Endothelial cell of umbilical vein (primary cell): ENCODE data around the gene ATPAF1. TPM values are rescaled to one million over a fixed set of nuclear protein-coding genes. Genes with fewer than 3 reads are reported as not detected.

ENCODE experiments used
- BruUV-seq: library from RNA; stranded (reverse); fragments of 400-500 nt; replicated peaks from 2 replicates; lab custom pipeline; 2021; lab: Mats Ljungman, UMichigan
- CTCF ChIA-PET: fragments of 300-600, 350-600 bp; sonication (Branson Sonifier 250); formaldehyde crosslinking; loops from one replicate; lab custom pipeline; 2021; ENCODE audit warnings: antibody characterized with exemption, inconsistent platforms; lab: Charles Lee
- POLR2A ChIA-PET: fragments of 300-600, 350-600 bp; sonication (Branson Sonifier 250); formaldehyde crosslinking; loops from one replicate; lab custom pipeline; 2021; ENCODE audit warnings: antibody characterized with exemption, inconsistent platforms; lab: Charles Lee
- DNase-seq: peaks from one replicate; pipeline ENCODE4 v3.0.0-alpha.2; 2011; ENCODE audit warnings: low read depth, low spot score
- FAIRE-seq: peaks from 2 replicates; lab custom pipeline; 2011; peaks lifted over from hg19 to GRCh38; lab: Jason Lieb, UNC
- H2AFZ ChIP-seq: 2 replicates; pipeline ENCODE4 v1.6.0; 2012; ENCODE audit warnings: low read depth, low read length, control low read depth, inconsistent platforms
- H3K27ac ChIP-seq: 2 replicates; pipeline ENCODE4 v1.5.1; 2011; ENCODE audit warnings: low read depth, mild to moderate bottlenecking, control low read depth, low read length, moderate library complexity; ENCODE audit not compliant: insufficient read depth
- H3K27me3 ChIP-seq, 2 experiments: 2 replicates each; pipeline versions ENCODE4 v1.6.0 to v1.6.1; 2011; ENCODE audit warnings: low read length in 2 of 2, mixed read lengths in 1 of 2; ENCODE audit not compliant: control insufficient read depth in 2 of 2, insufficient read depth in 2 of 2
- H3K36me3 ChIP-seq, 2 experiments: 2 replicates in 1 of 2; 3 replicates in 1 of 2; pipeline ENCODE4 v1.5.1; 2011; ENCODE audit warnings: low read length in 2 of 2, mild to moderate bottlenecking in 1 of 2, moderate library complexity in 1 of 2; ENCODE audit not compliant: control insufficient read depth in 2 of 2, insufficient read depth in 2 of 2; ENCODE audit errors: extremely low read depth in 1 of 2
- H3K4me1 ChIP-seq: 3 replicates; pipeline ENCODE4 v1.5.1; 2011; ENCODE audit warnings: mild to moderate bottlenecking, low read length; ENCODE audit not compliant: control insufficient read depth, insufficient read depth; ENCODE audit errors: extremely low read depth
- H3K4me2 ChIP-seq: 2 replicates; pipeline ENCODE4 v1.6.1; 2011; ENCODE audit warnings: low read length, control low read depth, mixed read lengths; ENCODE audit not compliant: insufficient read depth
- H3K4me3 ChIP-seq, 3 experiments: fragments of 200-600 bp in 1 of 3; sonication (generic), shearing (Covaris generic) in 1 of 3; replicated peaks in 1 of 3; 2 replicates each; pipeline ENCODE4 v1.5.1; 2011 to 2016; ENCODE audit warnings: control low read depth in 3 of 3, low read length in 3 of 3, mild to moderate bottlenecking in 2 of 3, inconsistent platforms in 1 of 3, low read depth in 1 of 3, moderate library complexity in 1 of 3; ENCODE audit not compliant: insufficient read depth in 1 of 3
- H3K79me2 ChIP-seq: 2 replicates; pipeline ENCODE4 v1.6.0; 2012; ENCODE audit warnings: low read length, inconsistent platforms; ENCODE audit not compliant: control insufficient read depth, insufficient read depth
- H3K9ac ChIP-seq: replicated peaks from 2 replicates; pipeline ENCODE3; 2011; ENCODE audit warnings: low read length, control low read depth; ENCODE audit not compliant: insufficient read depth; ENCODE audit errors: extremely low read depth
- H3K9me1 ChIP-seq: replicated peaks from 3 replicates; pipeline ENCODE4 v1.6.0; 2011; ENCODE audit warnings: mild to moderate bottlenecking, low read length; ENCODE audit not compliant: control insufficient read depth, insufficient read depth; ENCODE audit errors: extremely low read depth
- H3K9me3 ChIP-seq: replicated peaks from 2 replicates; pipeline ENCODE4 v1.5.1; 2012; ENCODE audit warnings: low read length, inconsistent platforms; ENCODE audit not compliant: control insufficient read depth, insufficient read depth
- H4K20me1 ChIP-seq: replicated peaks from 2 replicates; pipeline ENCODE3; 2011; ENCODE audit warnings: mild to moderate bottlenecking, low read length; ENCODE audit not compliant: control insufficient read depth, insufficient read depth; ENCODE audit errors: extremely low read depth
- EZH2 ChIP-seq: IDR thresholded peaks from 2 replicates; pipeline ENCODE4 v1.6.1; 2012; ENCODE audit warnings: borderline replicate concordance, low read depth, mild to moderate bottlenecking, moderate library complexity, low read length, inconsistent platforms; ENCODE audit not compliant: severe bottlenecking
- FOS ChIP-seq: IDR thresholded peaks from 2 replicates; pipeline ENCODE4 v1.6.1; 2011; ENCODE audit warnings: mild to moderate bottlenecking, low read length, moderate library complexity, borderline replicate concordance; ENCODE audit not compliant: insufficient read depth
- GATA2 ChIP-seq: IDR thresholded peaks from 2 replicates; pipeline ENCODE4 v1.7.0; 2011; ENCODE audit warnings: low read depth, mild to moderate bottlenecking, moderate library complexity, mixed read lengths, low read length; ENCODE audit not compliant: insufficient read length, insufficient read depth
- JUN ChIP-seq: IDR thresholded peaks from 2 replicates; pipeline ENCODE4 v1.6.1; 2011; ENCODE audit warnings: borderline replicate concordance, low read depth; ENCODE audit not compliant: insufficient read length, insufficient read depth
- MAX ChIP-seq: IDR thresholded peaks from 2 replicates; pipeline ENCODE4 v1.6.1; 2011; ENCODE audit not compliant: insufficient read depth, insufficient read length
- MYC ChIP-seq: IDR thresholded peaks from one replicate; pipeline ENCODE4 v1.6.1; 2011; ENCODE audit warnings: mild to moderate bottlenecking, low read depth, low read length
- POLR2A ChIP-seq: IDR thresholded peaks from 2 replicates; pipeline ENCODE4 v1.6.1; 2012; ENCODE audit warnings: low read depth, mild to moderate bottlenecking, control low read depth, low read length
- POLR2AphosphoS5 ChIP-seq: IDR thresholded peaks from 2 replicates; pipeline ENCODE4 v1.6.1; 2012; ENCODE audit warnings: low read depth, mild to moderate bottlenecking, control low read depth, low read length, moderate library complexity; ENCODE audit not compliant: insufficient read depth
- dilution Hi-C: fragments of 300-500 bp; cut with MboI; formaldehyde crosslinking; loops from one replicate; pipeline ENCODE4 v1.15.0; 2019; ENCODE audit warnings: low sequenced_read_pairs; ENCODE audit not compliant: extremely low pct_ligation_motif_present
- intact Hi-C: fragments of 100-400 bp; cut with micrococcal nuclease; formaldehyde crosslinking; loops from one replicate; pipeline ENCODE4 v1.10.0; 2022
- polyA plus RNA-seq, 4 experiments: library from polyadenylated mRNA; depleted of rRNA in 3 of 4; stranded (reverse) in 3 of 4; unstranded in 1 of 4; fragments of >200 nt; gene quantifications; 2 replicates each; pipeline versions ENCODE4 v1.2.1 to v1.2.3, GENCODE V29; 2011 to 2012; ENCODE audit warnings: missing spikeins in 1 of 4
- total RNA-seq: library from RNA; stranded (reverse); gene quantifications from 2 replicates; pipeline ENCODE4 v1.2.3, GENCODE V29; 2021
- TF ChIP-seq, protein P1 (sequence below), 2 donors: IDR thresholded peaks; 1 replicate in 1 of 2; 2 replicates in 1 of 2; pipeline ENCODE4 v1.5.1; 2011; ENCODE audit warnings: low read length in 2 of 2, mild to moderate bottlenecking in 2 of 2, moderate library complexity in 2 of 2, control low read depth in 1 of 2, inconsistent platforms in 1 of 2, low read depth in 1 of 2; ENCODE audit not compliant: insufficient read depth in 1 of 2; ENCODE audit errors: extremely low read depth in 1 of 2

The ATPAF1 gene
- total and polyA plus RNA-seq, 2 donors (not counting 3 experiments of a cell fraction or from before 2014, with no cell fraction given), result 28.3 to 29.6 TPM

GRCh38 chr1:46605232-46605631 is 62.9 kb downstream of the ATPAF1 start:
- BruUV-seq, result no TSS peak
- no peak overlapping the region for H3K4me2 ChIP-seq
- no peaks in the 10 kb centered on the region for H3K9me3 ChIP-seq
- POLR2A ChIA-PET, result interaction anchor here (1.8 kb wide), 1 partner anchor 11 kb away, joined by 8 read pairs; the partner anchor contains the start of gene MOB3C
- H3K9ac ChIP-seq, result no peak overlapping the region
- H3K36me3 ChIP-seq, result peaks cover 0 to 11% of the 10 kb centered on the region in 2 experiments
- no peaks in the 10 kb centered on the region for H3K9me1 ChIP-seq
- H4K20me1 ChIP-seq, result no peaks in the 10 kb centered on the region
- H3K27me3 ChIP-seq, result no peaks in the 10 kb centered on the region
- H3K27ac ChIP-seq, result no peak overlapping the region
- peaks cover 13% of the 10 kb centered on the region for H3K4me1 ChIP-seq
- CTCF ChIA-PET, result interaction anchor here (1.1 to 2.9 kb wide), 2 partner anchors 9 to 21 kb away, joined by 4 to 9 read pairs; no protein-coding TSS in a partner anchor
- FAIRE-seq, result no peak
- H3K79me2 ChIP-seq, result no peaks in the 10 kb centered on the region
- H3K4me3 ChIP-seq, result no peak overlapping the region
- TF ChIP-seq POLR2AphosphoS5, result no peak
- no peak for TF ChIP-seq POLR2A
- no peak for TF ChIP-seq MAX
- no peak for TF ChIP-seq JUN
- no peak for TF ChIP-seq EZH2
- TF ChIP-seq MYC, result no peak
- TF ChIP-seq, protein P1, sequence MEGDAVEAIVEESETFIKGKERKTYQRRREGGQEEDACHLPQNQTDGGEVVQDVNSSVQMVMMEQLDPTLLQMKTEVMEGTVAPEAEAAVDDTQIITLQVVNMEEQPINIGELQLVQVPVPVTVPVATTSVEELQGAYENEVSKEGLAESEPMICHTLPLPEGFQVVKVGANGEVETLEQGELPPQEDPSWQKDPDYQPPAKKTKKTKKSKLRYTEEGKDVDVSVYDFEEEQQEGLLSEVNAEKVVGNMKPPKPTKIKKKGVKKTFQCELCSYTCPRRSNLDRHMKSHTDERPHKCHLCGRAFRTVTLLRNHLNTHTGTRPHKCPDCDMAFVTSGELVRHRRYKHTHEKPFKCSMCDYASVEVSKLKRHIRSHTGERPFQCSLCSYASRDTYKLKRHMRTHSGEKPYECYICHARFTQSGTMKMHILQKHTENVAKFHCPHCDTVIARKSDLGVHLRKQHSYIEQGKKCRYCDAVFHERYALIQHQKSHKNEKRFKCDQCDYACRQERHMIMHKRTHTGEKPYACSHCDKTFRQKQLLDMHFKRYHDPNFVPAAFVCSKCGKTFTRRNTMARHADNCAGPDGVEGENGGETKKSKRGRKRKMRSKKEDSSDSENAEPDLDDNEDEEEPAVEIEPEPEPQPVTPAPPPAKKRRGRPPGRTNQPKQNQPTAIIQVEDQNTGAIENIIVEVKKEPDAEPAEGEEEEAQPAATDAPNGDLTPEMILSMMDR (IDR thresholded peaks at IDR 0.05; ENCODE audit: extremely low read depth in 1 of 2, insufficient read depth in 1 of 2, low read depth in 1 of 2, low read length in 2 of 2), result no peak
- no peak for TF ChIP-seq FOS
- no peak for TF ChIP-seq GATA2
- no peak for DNase-seq
- no peak overlapping the region for H2AFZ ChIP-seq
- intact Hi-C loops, result no loop called here
- dilution Hi-C loops, result no loop called here
